22Rv1 (cell line): ENCODE results near the gene CORO2B.

ENCODE experiments used
- H3K27ac ChIP-seq: fragments of 450-650 bp; 2 replicates; pipeline ENCODE4 v1.5.1; 2017
- ZFX ChIP-seq: fragments of 450-650 bp; IDR thresholded peaks from 2 replicates; pipeline ENCODE4 v1.6.1; 2017; ENCODE audit warnings: antibody characterized with exemption, borderline replicate concordance
- TF ChIP-seq, protein P1 (sequence below): fragments of 450-650 bp; IDR thresholded peaks from 2 replicates; pipeline ENCODE4 v1.5.1; 2017; ENCODE audit warnings: mild to moderate bottlenecking

Gene CORO2B

DNA sequence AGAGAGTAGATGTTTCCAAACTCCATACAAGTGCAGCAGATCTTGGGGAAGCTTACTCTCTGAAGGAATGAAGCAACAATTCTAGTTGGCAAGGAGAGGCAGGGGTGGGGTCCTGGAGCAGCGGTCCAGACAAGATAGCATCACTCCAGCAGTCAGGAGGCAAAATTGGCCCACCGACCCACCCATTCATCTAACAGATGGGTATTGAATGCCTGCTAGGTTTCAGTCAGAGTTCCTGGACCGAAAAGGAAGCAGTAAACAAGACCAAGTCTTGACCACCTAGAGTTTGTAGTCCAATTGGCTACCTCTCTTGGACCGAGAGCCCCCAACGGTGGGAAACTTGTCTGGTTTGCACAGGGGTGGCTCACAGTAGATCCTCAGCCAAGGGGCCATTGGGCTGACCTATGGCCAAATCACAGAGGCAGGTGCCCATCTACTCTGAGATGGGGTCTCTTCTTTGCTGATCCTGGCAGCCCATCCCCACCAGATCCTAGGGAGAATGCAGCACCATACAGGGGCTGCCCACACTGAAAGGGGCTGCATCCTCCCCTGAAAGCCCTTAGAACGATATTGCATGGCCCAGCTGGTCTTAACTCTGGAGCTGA lies 74.3 kb downstream of the CORO2B start:
- no peak overlapping the region for H3K27ac ChIP-seq
- TF ChIP-seq, protein P1, sequence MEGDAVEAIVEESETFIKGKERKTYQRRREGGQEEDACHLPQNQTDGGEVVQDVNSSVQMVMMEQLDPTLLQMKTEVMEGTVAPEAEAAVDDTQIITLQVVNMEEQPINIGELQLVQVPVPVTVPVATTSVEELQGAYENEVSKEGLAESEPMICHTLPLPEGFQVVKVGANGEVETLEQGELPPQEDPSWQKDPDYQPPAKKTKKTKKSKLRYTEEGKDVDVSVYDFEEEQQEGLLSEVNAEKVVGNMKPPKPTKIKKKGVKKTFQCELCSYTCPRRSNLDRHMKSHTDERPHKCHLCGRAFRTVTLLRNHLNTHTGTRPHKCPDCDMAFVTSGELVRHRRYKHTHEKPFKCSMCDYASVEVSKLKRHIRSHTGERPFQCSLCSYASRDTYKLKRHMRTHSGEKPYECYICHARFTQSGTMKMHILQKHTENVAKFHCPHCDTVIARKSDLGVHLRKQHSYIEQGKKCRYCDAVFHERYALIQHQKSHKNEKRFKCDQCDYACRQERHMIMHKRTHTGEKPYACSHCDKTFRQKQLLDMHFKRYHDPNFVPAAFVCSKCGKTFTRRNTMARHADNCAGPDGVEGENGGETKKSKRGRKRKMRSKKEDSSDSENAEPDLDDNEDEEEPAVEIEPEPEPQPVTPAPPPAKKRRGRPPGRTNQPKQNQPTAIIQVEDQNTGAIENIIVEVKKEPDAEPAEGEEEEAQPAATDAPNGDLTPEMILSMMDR = no peak
- TF ChIP-seq ZFX = no peak

DNA sequence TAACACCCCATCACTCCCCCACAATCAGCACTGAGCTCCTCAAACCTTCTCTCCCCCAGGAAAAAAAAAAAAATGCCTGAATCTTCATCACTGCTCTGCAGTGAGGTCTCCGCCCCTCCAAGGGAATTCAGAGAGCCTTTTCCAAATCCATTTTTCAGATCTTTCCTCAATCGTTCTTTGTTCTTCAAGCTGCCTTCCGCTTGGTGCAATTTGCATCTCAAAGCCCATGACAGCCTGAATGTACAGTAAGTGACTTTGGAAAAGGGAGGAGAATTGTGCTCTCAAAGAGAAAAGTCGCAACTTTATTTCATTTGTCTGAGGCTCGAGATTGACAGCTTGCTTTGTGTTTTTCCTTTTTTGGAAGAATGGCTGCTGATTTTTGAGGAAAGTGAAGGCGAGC lies 75.0 kb downstream of the CORO2B start:
- no peak overlapping the region for H3K27ac ChIP-seq
- TF ChIP-seq, protein P1 = no peak
- no peak for TF ChIP-seq ZFX

DNA sequence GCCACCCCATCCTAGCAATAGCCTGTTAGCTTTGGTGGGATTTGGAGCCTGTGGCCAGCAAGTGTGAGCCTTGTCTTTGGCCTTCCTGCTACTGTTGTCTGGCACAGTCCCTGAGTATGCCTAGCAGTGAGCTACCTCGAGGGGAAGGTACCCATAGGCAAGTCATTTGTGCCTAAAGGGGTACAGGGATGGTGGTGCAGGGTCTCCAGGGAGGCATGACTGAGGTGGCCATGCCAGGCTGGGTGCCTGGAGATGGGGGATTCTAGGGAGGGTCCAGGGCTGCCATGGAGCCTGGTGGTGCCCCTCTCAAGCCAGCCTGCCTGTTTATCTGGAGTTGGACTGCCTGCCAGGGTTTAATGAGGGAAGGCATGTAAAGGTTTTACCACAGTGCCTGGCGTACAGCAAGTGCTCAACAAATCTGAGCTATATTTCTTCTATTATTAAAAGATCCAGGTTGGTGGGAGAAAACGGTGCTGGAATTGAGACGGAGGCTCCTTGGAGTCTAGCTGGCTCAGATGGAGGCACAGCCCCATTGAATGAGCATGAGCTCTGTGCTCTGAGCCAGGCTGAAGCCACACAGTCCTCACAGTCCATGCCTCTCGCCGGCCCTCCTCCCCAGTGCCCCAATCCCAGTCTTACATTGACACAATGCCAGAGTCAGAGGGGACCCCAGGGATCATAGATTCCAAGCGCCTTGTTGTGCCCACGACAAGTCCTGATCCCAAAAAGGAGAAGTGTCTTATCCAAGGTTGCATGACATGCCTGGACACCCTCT lies 76.2 kb downstream of the CORO2B start:
- no peak overlapping the region for H3K27ac ChIP-seq
- TF ChIP-seq ZFX = no peak
- TF ChIP-seq, protein P1 = no peak

DNA sequence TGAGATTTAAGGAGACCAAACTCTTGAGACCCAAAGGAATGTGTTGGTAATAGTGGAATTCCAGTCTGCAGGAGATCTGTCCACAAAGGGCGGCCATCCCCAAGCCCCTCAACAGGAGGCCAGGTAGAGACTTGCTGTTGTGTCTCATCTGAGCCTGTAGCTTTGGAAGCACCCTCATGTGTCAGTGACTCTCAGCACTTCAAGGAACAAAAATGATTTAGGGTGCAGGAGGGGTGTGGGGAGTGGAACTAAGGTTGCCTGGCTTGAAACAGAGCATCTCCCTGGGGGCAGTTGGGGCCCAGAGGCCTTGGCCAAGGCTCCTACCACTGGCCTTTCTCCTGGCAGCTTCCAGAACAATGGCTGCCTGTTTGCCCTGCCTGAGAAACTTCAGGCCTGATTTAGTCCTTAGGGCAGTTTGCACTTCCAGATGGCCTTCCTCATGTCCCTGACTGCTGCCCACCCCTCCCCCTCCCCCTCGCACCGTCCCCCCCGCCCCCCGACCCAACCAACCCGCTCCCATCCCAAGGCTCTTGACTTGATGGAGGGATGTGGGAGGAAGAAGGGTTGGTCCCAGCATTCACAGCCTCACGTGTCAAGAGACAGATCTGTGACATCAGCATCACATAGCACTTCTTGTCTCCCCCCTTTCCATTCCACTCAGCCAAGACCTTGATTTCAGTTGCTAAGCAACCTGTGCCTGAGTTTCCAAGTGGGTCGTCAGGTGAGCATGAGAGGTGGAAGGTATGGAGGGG lies 77.1 kb downstream of the CORO2B start:
- no peak for TF ChIP-seq ZFX
- TF ChIP-seq, protein P1 = no peak
- no peak overlapping the region for H3K27ac ChIP-seq

DNA sequence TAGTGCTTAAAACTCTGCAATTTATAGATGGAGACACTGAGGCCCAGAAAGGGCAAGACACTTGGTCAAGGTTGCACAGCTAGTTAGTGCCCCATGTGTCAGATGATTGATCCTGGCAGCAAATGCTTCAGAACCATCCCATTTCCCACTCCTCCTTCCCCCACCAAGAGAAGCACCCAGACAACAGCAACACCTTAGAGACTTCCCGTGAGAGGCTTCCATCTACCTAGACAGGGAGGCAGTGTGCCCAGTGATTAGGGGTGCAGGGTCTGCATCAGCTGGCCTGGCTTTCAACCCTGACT lies 77.6 kb downstream of the CORO2B start:
- H3K27ac ChIP-seq = no peak overlapping the region
- TF ChIP-seq, protein P1 = no peak
- TF ChIP-seq ZFX = no peak

DNA sequence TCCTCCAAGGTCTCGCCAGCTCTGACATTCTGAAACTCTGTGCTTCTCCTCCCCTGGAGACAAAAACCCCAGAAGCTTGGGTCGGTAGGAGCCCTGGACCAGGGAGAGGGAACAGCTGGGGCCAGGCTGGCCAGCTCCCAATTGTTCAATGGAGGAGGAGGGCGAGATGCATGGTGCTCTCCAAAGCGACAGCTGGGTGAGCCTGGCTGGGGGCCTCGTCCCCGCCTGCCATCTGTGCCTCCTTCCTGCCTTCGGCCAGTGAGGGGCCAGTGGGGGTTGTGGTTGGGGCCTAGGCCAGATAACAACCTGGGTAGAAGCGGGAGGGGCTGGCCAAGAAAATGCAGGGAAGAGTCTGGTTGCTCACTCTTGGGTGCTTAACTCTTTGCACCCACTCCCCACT lies 79.4 kb downstream of the CORO2B start:
- no peak overlapping the region for H3K27ac ChIP-seq
- TF ChIP-seq ZFX = no peak
- TF ChIP-seq, protein P1 = no peak
